NOMO-1 treated with dmso at 0.1 percent for 144 hours (cell line): ENCODE results near the gene C1orf210.
A peak's percentile ranks its signal among the peaks of the same experiment; 100 is the strongest.

Experiments
- DNase-seq: peaks from one replicate; lab custom pipeline; 2025; ENCODE audit not compliant: unreplicated experiment; lab: John Stamatoyannopoulos, UW

Gene C1orf210

DNA sequence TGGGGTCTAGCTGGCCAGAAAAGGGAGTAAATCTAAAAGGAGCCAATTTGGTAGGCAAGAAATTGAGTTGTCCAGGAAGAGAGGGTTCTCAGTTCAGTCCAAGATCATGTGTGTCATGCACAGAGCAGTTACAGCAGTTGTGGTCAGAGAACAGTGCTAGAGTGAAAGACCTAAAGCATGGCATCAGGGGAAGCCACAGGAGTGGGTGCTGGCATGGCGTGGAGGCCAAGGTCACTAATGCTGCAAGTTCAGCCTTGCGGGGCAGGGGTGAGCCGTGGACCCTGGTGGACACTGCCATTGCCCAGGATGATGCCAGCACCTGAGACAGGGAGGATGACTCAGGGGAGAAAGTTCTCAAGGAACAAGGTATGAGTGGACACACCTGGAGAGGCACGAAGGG lies 32.2 kb downstream of the C1orf210 start:
- no peak for DNase-seq

DNA sequence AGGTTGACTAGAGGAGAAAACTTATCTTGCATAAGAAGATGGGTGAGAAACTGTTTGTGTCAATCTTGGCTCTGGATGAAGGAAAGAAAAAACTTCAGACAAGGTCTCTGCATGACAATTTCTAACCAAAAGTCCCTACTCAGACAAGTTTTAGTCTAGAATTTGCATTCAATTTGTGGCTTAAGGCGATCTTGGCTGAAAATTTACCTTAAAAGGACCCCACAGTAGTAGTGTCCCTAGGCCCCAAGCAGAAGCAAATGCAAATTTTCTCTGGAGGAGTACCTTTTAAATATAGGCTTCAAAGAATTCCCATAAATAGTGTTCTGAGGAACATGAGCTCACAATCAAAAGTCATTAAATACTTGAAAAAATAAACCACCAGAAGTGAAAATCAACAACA lies 33.2 kb downstream of the C1orf210 start:
- DNase-seq: no peak

DNA sequence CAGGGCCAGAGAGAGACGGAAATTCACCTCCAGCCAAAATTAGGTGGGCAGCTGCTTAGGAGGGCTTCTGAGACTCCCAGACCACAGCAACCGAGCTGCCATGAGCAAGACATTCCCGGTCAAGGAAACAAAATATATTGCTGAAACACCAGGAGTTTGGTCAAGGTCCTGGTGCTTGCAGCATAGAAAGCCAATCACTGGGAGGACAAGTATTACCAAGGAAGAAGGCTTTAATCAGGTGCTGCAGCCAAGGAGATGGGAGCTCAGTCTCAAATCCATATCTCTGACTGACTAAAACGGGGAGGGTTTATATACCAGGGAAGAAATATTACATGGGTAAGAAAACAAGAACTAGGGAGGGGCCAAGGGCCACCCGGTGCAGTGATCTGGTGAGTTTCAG lies 34.4 kb downstream of the C1orf210 start:
- DNase-seq: no peak

DNA sequence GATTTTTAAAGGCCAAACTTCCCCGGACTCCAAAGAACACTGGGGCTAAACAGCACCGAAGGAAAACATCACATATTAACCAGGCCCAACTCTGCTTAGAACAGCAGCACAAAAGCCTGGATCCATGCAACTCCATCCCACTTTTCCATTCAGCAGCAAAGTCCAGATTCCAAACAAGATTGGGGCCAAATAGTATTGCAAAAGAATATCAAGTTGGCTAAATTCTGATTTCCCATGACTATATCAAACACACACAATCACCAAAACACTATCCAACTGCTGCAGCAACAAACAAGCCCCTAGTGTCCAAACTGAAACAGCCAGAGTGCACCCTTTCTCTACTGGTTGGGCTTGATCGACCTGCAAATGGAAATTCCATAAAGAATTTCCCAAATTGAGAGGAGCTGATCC lies 35.0 kb downstream of the C1orf210 start:
- DNase-seq: no peak

DNA sequence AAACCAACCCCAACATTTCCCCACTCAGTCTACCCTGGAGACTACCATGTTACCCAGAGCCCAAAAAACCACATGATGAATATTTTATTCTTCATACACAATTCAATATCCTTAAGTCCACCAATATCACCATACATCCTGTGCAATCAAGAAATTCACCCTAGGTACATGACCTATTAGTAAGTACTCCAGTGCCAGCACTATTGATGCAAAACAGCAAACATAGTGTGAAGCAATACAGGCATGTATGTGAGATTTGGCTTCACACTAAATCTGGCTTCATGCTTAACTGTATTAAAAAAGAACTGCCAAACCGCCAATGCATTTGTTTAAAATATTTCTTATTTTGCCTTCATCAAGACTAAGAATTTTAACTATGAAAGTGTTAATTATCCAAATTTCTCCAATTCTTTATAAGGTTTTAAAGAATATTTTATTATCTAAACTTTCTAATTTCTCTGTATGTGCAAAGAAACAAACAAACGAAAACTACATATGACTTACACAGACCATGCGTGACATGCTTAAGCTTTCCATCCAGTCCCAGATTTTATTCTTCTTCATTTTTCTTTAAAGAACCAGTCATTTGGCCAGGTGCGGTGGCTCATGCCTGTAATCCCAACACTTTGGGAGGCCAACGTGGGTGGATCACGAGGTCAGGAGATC lies 38.0 kb downstream of the C1orf210 start:
- no peak for DNase-seq

DNA sequence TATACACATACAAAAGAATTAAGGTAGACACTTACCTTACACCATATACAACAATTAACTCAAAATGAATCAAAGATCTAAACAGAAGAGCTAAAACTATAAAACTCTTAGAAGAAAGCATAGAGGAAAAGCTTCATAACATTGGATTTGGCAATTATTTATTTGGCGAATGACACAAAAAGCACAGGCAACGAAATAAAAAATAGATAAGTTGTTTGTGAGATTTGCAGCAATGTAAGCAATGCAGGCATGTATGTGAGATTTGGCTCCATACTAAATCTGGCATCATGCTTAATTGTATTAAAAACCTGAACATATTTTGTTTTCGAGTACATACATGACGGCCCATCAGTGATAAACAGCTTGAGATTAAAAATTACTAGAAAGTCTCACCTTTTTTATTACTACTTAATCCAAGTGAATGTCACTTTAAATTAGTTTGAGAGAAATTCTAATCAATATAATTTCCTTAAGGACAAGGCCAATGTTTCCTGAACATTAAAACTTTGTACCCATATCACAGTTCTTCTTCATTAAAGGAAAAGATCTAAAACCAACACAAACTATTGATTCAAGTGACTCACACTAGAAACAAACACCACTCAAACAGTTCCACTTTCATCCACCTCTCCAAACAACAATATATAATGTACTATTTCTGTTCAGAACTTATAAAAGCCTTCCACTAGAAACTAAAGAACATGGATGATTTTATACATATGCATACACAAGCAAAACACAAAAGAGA lies 38.7 kb downstream of the C1orf210 start:
- no peak for DNase-seq

DNA sequence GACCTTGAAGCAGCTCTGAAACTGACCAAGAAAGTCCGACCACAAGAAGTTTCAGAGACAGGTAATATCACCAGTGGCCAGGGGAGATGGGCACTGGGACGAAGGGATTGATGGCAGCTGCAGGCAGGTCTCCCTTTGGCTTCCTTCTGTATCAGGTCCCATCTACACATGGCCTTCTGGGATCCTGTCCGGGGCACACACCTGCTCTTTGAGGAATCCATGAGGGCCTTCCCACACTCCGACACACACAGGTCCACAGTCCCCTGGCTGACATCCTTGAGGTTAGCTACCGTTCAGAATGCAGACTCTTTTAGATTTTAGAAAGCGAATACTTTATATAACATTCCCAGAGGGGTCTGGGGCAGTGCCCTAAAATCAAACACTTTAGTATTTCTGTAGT lies 42.1 kb downstream of the C1orf210 start:
- DNase-seq: no peak

DNA sequence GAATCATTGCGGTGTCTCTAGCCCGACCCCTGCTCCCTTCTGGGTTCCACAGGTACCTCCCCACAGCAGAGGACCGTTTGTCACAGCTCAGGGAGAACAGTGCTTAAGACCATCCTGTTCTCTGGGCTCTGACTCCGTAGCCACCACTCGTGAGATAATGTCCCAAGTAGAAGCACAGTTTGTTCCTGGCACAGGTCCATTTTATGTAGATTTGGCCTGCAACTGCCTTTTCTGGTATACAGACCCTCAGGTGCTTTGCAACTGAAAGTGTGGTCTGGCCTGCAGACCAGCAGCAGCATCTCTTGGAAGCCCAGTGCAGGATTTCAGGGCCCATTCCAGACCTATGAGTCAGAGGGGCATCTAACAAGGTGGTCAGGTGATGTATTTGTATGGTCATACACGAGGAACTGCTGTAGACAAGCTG lies 44.0 kb downstream of the C1orf210 start:
- DNase-seq: no peak

DNA sequence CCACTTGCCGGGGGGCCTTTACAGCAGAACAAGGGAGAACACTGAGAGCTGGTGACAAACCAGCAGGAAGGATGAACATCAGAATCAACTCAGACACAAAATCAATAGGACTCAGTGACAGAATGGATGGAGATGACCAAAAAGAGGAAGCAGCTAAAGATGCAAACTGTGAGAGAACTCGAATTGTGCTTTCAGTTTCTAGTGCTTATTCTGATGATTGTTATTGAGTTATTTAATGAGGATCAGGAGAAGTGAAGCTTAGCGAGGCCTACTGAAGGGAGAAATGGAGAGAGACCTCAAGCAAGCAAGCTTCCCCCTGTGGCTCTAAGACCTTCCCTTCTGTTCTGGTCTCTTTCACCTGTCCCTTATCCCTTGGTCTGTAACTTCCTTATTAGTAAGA lies 45.9 kb downstream of the C1orf210 start:
- peak; percentile 71 for DNase-seq

DNA sequence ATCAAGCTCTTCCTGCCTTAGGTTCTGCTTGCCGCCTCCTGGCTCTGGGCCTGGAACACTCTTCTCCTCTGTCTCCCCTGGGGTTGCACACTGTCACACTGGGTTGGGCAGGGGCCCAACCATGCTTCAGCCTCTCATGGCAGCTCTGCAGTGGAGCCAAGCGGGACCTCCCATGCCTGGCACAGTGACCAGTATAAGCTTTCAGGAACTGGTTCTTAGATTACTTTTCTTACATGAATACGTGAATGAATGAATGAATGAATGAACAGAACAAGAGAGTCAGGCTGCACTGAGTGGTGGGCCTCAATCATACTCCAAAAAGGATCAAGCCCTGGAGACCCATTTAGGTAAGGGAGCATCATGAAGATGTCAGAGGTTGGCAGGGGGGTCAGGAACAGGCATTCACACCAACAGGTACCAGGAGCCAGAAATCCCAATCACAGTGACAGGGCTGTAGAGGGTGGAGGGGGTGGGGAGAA lies 46.4 kb downstream of the C1orf210 start:
- no peak for DNase-seq

DNA sequence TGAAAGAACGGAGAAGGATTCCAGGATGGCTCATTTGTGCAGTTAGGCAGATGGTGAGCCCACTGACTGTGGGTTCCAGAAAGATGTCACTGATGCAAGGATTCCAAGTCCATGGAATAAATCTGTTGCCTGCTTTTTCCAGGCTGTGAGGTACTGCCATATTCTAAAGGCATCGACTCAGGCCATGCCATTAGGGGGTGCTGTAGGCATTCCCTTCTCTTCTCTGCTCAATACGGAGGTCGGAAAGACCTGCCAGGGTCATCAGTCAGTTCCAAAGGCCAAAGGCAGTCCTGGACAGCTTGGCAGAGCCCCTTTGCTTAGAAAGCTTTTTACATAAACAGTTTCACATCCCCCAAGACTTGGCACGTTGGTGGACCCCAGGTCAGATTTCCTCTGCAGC lies 47.3 kb downstream of the C1orf210 start:
- no peak for DNase-seq

DNA sequence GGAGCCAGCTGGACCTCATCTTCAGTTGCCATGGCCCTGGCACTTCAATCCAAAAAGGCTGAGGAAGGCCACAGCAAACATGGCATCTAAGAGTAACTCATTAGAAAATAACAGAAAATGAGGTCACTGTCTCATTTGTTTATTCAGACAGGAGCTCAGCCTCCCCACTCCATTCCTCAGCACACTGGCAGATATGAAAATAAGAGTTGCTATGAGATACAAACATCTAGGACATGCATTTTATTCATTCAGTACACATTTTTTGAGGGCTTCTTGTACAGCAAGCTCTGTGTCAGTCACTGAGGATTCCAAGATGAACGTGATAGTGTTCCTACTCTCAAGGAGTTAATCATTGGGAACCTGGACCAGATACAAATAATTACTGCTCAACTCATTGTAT lies 48.3 kb downstream of the C1orf210 start:
- DNase-seq: no peak

DNA sequence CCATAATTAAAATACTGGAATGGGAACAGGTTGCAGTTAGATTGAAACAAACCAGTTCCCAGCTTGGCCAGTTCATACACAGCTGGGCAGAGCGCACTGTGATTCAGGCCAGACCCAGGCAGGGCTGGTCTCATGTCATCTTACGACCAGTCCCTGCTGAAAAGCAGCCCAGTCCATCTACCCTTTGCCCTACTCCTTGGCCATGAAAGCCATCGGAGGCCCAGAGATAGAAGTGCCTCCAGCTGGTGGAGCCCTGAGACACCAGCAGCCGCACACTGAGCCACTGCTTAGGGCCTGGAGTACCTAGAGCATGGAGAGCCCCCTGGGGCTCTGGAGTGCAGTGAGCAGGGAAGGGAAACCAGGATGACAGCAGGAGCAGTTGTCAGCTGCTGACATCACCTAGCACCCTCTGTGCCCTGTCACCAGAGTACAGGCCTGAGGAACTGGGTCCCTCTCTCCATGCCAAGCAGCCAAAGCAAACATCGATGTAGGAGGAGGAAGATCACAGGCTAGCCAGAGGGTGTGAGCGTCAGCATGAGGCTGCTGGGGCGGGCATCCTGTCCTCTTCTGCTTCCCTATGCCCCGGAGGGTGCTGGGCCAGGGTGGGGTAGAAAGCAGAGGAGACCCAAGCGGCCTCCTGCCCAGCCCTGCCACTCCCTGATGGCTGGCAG lies 49.8 kb downstream of the C1orf210 start:
- no peak for DNase-seq

DNA sequence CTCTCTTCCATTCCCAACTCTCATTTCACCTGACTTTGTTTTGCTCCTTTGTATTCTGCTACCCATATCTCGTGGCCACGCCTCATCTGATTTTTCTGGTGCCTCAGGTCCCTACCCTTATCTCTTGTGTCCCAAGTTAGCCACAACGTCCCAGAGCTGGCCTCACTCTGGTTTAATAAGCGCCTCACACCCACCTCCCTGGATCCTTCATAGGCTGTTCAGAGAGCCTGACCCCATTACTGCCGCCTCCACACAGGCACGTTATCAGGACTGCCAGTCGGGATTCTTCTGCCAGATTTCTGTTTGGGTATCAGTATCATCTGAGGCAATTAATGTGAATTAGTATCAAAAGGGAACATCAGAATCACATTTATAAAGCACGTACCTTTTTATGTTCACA lies 50.3 kb downstream of the C1orf210 start:
- DNase-seq: no peak

DNA sequence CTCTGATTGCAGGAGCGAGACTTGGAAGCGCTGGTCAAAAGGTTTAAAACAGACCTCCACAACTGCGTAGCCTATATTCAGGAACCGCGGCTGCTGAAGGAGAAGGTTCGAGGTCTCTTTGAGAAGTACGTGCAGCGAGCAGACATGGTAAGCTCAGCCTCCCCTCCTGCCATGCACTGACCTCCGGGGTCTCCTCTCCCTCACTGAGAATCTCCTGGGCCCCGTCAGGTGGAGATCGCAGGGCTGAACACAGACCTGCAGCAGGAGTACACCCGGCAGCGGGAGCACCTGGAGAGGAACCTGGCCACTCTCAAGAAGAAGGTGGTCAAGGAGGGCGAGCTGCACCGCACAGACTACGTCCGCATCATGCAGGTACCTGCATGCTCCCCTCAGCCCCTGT lies 51.1 kb downstream of the C1orf210 start:
- DNase-seq: no peak

DNA sequence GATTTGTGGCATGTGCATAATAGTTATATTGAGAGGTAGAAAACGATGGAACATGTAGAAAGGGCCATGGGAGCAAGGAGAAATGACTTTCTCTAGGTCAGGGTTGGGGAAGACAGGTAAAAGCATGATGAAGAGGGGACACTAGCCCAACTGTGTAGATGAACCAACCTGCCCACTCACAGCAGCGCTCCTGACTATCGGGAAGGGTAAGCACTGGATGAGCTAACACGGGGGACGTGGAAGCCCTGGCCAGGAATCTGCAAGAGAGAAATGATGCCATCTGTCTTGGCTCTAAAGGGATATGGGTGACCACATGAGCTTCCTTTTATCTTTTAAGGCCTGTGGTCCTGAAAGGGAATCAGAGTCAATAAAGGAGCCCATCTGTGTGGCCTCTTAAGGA lies 51.8 kb downstream of the C1orf210 start:
- no peak for DNase-seq

DNA sequence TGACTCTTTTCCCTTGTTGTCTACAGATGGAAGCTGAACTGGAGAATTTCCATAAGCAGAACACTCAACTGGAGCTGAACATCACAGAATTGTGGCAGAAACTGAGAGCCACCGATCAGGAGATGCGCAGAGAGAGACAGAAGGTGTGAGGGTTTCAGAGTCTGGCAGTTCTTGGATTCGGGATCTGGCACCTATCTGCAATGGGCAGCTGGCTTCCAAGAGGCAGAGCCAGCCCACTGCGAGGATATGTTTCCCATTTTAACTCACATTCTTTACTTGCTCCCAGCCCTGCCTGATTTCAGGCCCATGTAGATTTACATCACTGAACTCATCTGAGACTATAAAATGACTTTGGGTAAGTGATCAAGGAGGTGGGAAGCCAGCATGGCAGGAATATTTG lies 52.9 kb downstream of the C1orf210 start:
- no peak for DNase-seq

DNA sequence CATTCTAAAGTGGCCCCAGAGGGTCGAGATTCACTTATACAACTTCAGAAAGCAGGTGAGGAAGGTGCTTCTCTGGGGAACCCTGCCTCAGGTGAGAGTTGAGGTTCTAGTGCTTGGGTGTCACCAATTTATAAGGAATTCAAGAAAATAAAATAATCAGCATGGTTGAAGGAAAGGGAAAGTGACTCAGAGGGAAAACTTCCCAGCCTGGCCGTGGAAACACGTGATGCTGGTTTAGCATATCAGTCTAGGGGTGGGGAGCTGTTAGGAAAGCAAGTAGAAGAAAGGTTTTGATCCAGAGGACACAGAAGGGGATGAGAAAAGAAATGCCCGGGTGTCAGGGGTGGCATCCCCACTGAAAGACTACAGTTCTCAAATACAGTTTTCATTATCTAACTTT lies 53.3 kb downstream of the C1orf210 start:
- DNase-seq: no peak
